IMR-90 (cell line): ENCODE results near the gene KAT2B. TPM values are rescaled to one million over a fixed set of nuclear protein-coding genes. Genes with fewer than 3 reads are reported as not detected.
A peak's percentile ranks its signal among the peaks of the same experiment; 100 is the strongest.

Source experiments
- ATAC-seq: fragments of 200-7000 bp; cut with Tn5 transposase; 2 replicates; pipeline ENCODE4 v1.9.1; 2020; ENCODE audit warnings: low read depth, mild to moderate bottlenecking, moderate library complexity
- BruUV-seq: library from RNA; stranded (reverse); fragments of 400-500 nt; replicated peaks from 2 replicates; lab custom pipeline; 2021; lab: Mats Ljungman, UMichigan
- CTCF ChIA-PET: fragments of 300-600 bp; formaldehyde crosslinking; extraction: SDS; loops from one replicate; lab custom pipeline; 2021; ENCODE audit warnings: antibody characterized with exemption; lab: Yijun Ruan, JAX
- POLR2A ChIA-PET: fragments of 300-600 bp; sonication (Branson Sonifier 250); formaldehyde crosslinking; loops from one replicate; lab custom pipeline; 2022; ENCODE audit warnings: antibody characterized with exemption; ENCODE audit not compliant: unreplicated experiment; lab: Charles Lee
- DNase-seq: peaks from one replicate; pipeline ENCODE4 v3.0.0; 2013
- H2AFZ ChIP-seq: replicated peaks from 2 replicates; pipeline ENCODE3; 2013; ENCODE audit warnings: low read length, mild to moderate bottlenecking; ENCODE audit not compliant: poor library complexity
- H2AK5ac ChIP-seq: 2 replicates; pipeline ENCODE4 v1.6.1; 2013; ENCODE audit warnings: low read depth, low read length, inconsistent platforms
- H2AK9ac ChIP-seq: replicated peaks from 2 replicates; pipeline ENCODE3; 2013; ENCODE audit warnings: mild to moderate bottlenecking, low read depth, low read length, moderate library complexity; ENCODE audit not compliant: poor library complexity
- H2BK120ac ChIP-seq: 2 replicates; pipeline ENCODE4 v1.6.1; 2013; ENCODE audit warnings: low read depth, low read length, inconsistent platforms
- H2BK15ac ChIP-seq: 3 replicates; pipeline ENCODE4 v1.6.1; 2013; ENCODE audit warnings: low read depth, low read length, inconsistent platforms
- H2BK20ac ChIP-seq: 2 replicates; pipeline ENCODE4 v1.6.1; 2013; ENCODE audit warnings: low read depth, mild to moderate bottlenecking, inconsistent platforms, low read length, moderate library complexity
- H2BK5ac ChIP-seq: 2 replicates; pipeline ENCODE4 v1.6.1; 2013; ENCODE audit warnings: mild to moderate bottlenecking, low read depth, low read length, inconsistent platforms; ENCODE audit not compliant: poor library complexity, severe bottlenecking
- H3K14ac ChIP-seq: replicated peaks from 2 replicates; pipeline ENCODE4 v1.6.1; 2013; ENCODE audit warnings: low read depth, low read length, inconsistent platforms
- H3K18ac ChIP-seq: 2 replicates; pipeline ENCODE4 v1.6.1; 2013; ENCODE audit warnings: low read depth, low read length, control low read depth
- H3K23ac ChIP-seq: 2 replicates; pipeline ENCODE4 v1.6.1; 2013; ENCODE audit warnings: low read depth, low read length, inconsistent platforms
- H3K27ac ChIP-seq: 2 replicates; pipeline ENCODE4 v1.5.1; 2013; ENCODE audit warnings: mild to moderate bottlenecking, control low read depth, low read length; ENCODE audit not compliant: insufficient read depth
- H3K27me3 ChIP-seq: 2 replicates; pipeline ENCODE4 v1.6.1; 2013; ENCODE audit warnings: low read length; ENCODE audit not compliant: control insufficient read depth, insufficient read depth
- H3K36me3 ChIP-seq: 2 replicates; pipeline ENCODE4 v1.6.1; 2013; ENCODE audit warnings: low read length, mixed read lengths; ENCODE audit not compliant: control insufficient read depth, insufficient read depth
- H3K4ac ChIP-seq: 2 replicates; pipeline ENCODE4 v1.6.1; 2013; ENCODE audit warnings: low read depth, low read length, inconsistent platforms
- H3K4me1 ChIP-seq: 2 replicates; pipeline ENCODE4 v1.6.1; 2013; ENCODE audit warnings: low read length, mixed read lengths; ENCODE audit not compliant: control insufficient read depth, insufficient read depth
- H3K4me2 ChIP-seq: 2 replicates; pipeline ENCODE4 v1.6.1; 2013; ENCODE audit warnings: low read depth, mild to moderate bottlenecking, control low read depth, low read length, moderate library complexity
- H3K4me3 ChIP-seq: 2 replicates; pipeline ENCODE4 v1.5.1; 2013; ENCODE audit warnings: low read depth, mild to moderate bottlenecking, control low read depth, low read length, moderate library complexity; ENCODE audit not compliant: insufficient read depth
- H3K56ac ChIP-seq: 2 replicates; pipeline ENCODE4 v1.6.1; 2013; ENCODE audit warnings: low read length, inconsistent platforms; ENCODE audit not compliant: insufficient read depth; ENCODE audit errors: extremely low read depth
- H3K79me1 ChIP-seq, 2 experiments: 2 replicates each; pipeline ENCODE4 v1.6.1; 2013; ENCODE audit warnings: low read length in 2 of 2, inconsistent platforms in 1 of 2, low read depth in 1 of 2
- H3K9ac ChIP-seq: 2 replicates; pipeline ENCODE4 v1.6.1; 2013; ENCODE audit warnings: low read depth, low read length, control low read depth
- H3K9me1 ChIP-seq: 2 replicates; pipeline ENCODE4 v1.6.1; 2013; ENCODE audit warnings: low read length, inconsistent platforms; ENCODE audit not compliant: insufficient read depth
- H3K9me3 ChIP-seq: 2 replicates; pipeline ENCODE4 v1.6.1; 2013; ENCODE audit warnings: low read length; ENCODE audit not compliant: control insufficient read depth, insufficient read depth
- H4K20me1 ChIP-seq: 2 replicates; pipeline ENCODE4 v1.6.1; 2013; ENCODE audit warnings: low read length, inconsistent platforms; ENCODE audit not compliant: insufficient read depth
- H4K5ac ChIP-seq: 2 replicates; pipeline ENCODE4 v1.6.1; 2013; ENCODE audit warnings: mild to moderate bottlenecking, low read depth, low read length, control low read depth
- H4K8ac ChIP-seq, 2 experiments: 2 replicates each; pipeline ENCODE4 v1.6.1; 2013; ENCODE audit warnings: low read depth in 2 of 2, low read length in 2 of 2, control low read depth in 1 of 2, inconsistent platforms in 1 of 2
- H4K91ac ChIP-seq: 2 replicates; pipeline ENCODE4 v1.6.1; 2013; ENCODE audit warnings: low read depth, low read length, inconsistent platforms; ENCODE audit not compliant: insufficient read depth
- CEBPB ChIP-seq: IDR thresholded peaks from 2 replicates; pipeline ENCODE4 v1.6.1; 2012; ENCODE audit warnings: low read depth, low read length, improper control_type of control experiment
- MAFK ChIP-seq: IDR thresholded peaks from 2 replicates; pipeline ENCODE4 v1.6.1; 2012; ENCODE audit warnings: low read depth, low read length, improper control_type of control experiment
- MAZ ChIP-seq: IDR thresholded peaks from 2 replicates; pipeline ENCODE4 v1.6.1; 2012; ENCODE audit warnings: low read depth, mild to moderate bottlenecking, low read length, improper control_type of control experiment, moderate library complexity, borderline replicate concordance
- NFE2L2 ChIP-seq: fragments of 150-350 bp; IDR thresholded peaks from 2 replicates; pipeline ENCODE4 v1.6.1; 2016; ENCODE audit warnings: low read depth, mild to moderate bottlenecking, low read length
- POLR2A ChIP-seq: IDR thresholded peaks from 2 replicates; pipeline ENCODE4 v1.6.1; 2012; ENCODE audit warnings: mild to moderate bottlenecking, low read depth, low read length
- WGBS, 2 experiments: methylation state at CpG; one replicate each; pipeline versions ENCODE4 v1.1.5 to v1.1.7; 2013; ENCODE audit warnings: missing lambda C conversion rate in 2 of 2; ENCODE audit not compliant: insufficient read length in 1 of 2; ENCODE audit errors: extremely low coverage in 2 of 2; 5-methylcytosine and 5-hydroxymethylcytosine counted together
- dilution Hi-C: fragments of 300-500 bp; cut with HindIII; formaldehyde crosslinking; loops from one replicate; pipeline ENCODE4 v1.14.3; 2018; ENCODE audit warnings: low sequenced_read_pairs; ENCODE audit not compliant: unreplicated experiment
- in situ Hi-C: fragments of 300-500 bp; cut with MboI; formaldehyde crosslinking; loops from 3 replicates; pipeline ENCODE4 v1.14.3; 2019; ENCODE audit warnings: low sequenced_read_pairs, inconsistent platforms, mixed read lengths
- intact Hi-C: fragments of 100-400 bp; cut with micrococcal nuclease; formaldehyde crosslinking; loops from 2 replicates; pipeline ENCODE4 v1.10.0; 2022
- polyA plus RNA-seq, 3 experiments: library from polyadenylated mRNA; depleted of rRNA; stranded (reverse); fragments of >200 nt; gene quantifications; 2 replicates each; pipeline ENCODE4 v1.2.3, GENCODE V29; 2012; ENCODE audit warnings: low replicate concordance in 1 of 3
- total RNA-seq: library from RNA; depleted of rRNA; stranded (reverse); fragments of >200 nt; gene quantifications from 2 replicates; pipeline ENCODE4 v1.2.3, GENCODE V29; 2012

KAT2B gene
- total and polyA plus RNA-seq, 2 of the 4 experiments (the other 2 are of a cell fraction): 2.0 to 2.2 TPM

DNA sequence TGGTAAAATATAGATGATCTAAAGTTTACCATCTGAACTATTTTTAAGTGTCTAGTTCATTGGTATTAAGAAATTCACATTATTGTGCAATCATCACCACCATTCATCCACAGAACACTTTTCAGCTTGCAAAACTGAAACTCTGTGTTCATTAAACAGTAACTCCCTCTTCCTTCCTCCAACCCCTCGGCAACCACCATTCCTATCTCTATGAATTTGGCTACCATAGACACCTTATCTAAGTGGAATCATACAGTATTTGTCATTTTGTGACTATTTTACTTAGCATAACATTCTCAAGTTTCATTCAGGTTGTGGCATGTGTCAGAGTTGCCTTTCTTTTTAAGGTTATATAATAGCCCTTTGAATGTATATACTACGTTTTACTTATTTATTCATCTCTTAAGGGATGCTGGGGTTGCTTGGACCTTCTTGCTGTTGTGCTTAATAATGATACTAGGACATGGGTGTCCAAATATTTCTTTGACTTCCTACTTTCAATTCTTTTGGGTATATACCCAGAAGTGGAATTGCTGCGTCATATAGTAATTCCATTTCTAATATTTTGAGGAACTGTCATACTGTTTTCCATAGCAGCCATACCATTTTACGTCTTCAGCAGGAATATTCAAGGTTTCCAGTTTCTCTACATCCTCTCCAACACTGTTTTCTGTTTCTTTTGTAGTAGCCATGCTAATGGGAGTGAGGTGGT lies 20.9 kb downstream of the KAT2B start:
- peak overlapping the region; percentile 26; the same call in 1 of the 2 replicates for H3K4me3 ChIP-seq
- peak; percentile 55 for ATAC-seq
- peak overlapping the region; percentile 76 for H3K4me2 ChIP-seq

More for the DNA sequence above, 20.9 kb downstream of the KAT2B start:
- no peak overlapping the region for H4K91ac ChIP-seq
- no peak overlapping the region for H3K4ac ChIP-seq
- no peak overlapping the region for H4K8ac ChIP-seq
- H3K14ac ChIP-seq: no peak overlapping the region
- H2AK9ac ChIP-seq: no peak overlapping the region
- H3K27me3 ChIP-seq: no peaks in the 10 kb centered on the region
- H2AFZ ChIP-seq: no peak overlapping the region
- no peak overlapping the region for H3K18ac ChIP-seq
- no peak for TF ChIP-seq MAFK
- TF ChIP-seq NFE2L2: no peak
- TF ChIP-seq CEBPB: peak; percentile 97
- TF ChIP-seq POLR2A: no peak
- no peak for TF ChIP-seq MAZ
- H2BK5ac ChIP-seq: no peak overlapping the region
- H3K9me3 ChIP-seq: no peaks in the 10 kb centered on the region
- no peak overlapping the region for H2AK5ac ChIP-seq
- no peak overlapping the region for H3K56ac ChIP-seq
- H3K36me3 ChIP-seq: no peaks in the 10 kb centered on the region
- no peak overlapping the region for H2BK120ac ChIP-seq
- no peaks in the 10 kb centered on the region for H4K20me1 ChIP-seq
- intact Hi-C loops: no loop called here
- POLR2A ChIA-PET: no interaction called here
- no peak overlapping the region for H4K5ac ChIP-seq
- dilution Hi-C loops: no loop called here
- DNase-seq: peak; percentile 48
- CTCF ChIA-PET: no interaction called here
- no CpG with 5 or more reads among the region's 4 CpGs for WGBS, 2 experiments
- BruUV-seq: no TSS peak
- H3K79me1 ChIP-seq: peaks cover 0 to 5% of the 10 kb centered on the region in 2 experiments; a peak in 2 of 4 replicates
- no peak overlapping the region for H2BK20ac ChIP-seq
- H2BK15ac ChIP-seq: no peak overlapping the region
- peaks cover 8% of the 10 kb centered on the region; the same call in 1 of the 2 replicates for H3K4me1 ChIP-seq
- in situ Hi-C loops: no loop called here
- H3K9me1 ChIP-seq: no peaks in the 10 kb centered on the region; the same call in 1 of the 2 replicates
- H3K27ac ChIP-seq: no peak overlapping the region
- no peak overlapping the region for H3K9ac ChIP-seq
- no peak overlapping the region for H3K23ac ChIP-seq
